BLaER1 treated with 17β-estradiol and CSF1 and Interleukin-3, amounts not matched to agents 10 nM and 100 nM (cell line): ENCODE results near the gene SBK1.
A peak's percentile ranks its signal among the peaks of the same experiment; 100 is the strongest.

ENCODE experiments used
- H3K27ac ChIP-seq, 11 experiments: shearing (Covaris generic); formaldehyde crosslinking; 2 replicates each; pipeline ENCODE4 v1.8.1; 2022
- H3K27me3 ChIP-seq, 11 experiments: shearing (Covaris generic); formaldehyde crosslinking; 2 replicates each; pipeline ENCODE4 v1.8.1; 2022
- H3K36me3 ChIP-seq, 11 experiments: shearing (Covaris generic); formaldehyde crosslinking; 2 replicates each; pipeline ENCODE4 v1.8.1; 2022
- H3K4me1 ChIP-seq, 10 experiments: shearing (Covaris generic); formaldehyde crosslinking; 2 replicates each; pipeline ENCODE4 v1.8.1; 2022
- H3K4me2 ChIP-seq, 11 experiments: shearing (Covaris generic); formaldehyde crosslinking; 2 replicates each; pipeline ENCODE4 v1.8.1; 2022
- H3K4me3 ChIP-seq, 10 experiments: shearing (Covaris generic); formaldehyde crosslinking; 2 replicates each; pipeline ENCODE4 v1.8.1; 2022
- H3K9ac ChIP-seq, 11 experiments: shearing (Covaris generic); formaldehyde crosslinking; 2 replicates each; pipeline ENCODE4 v1.8.1; 2022
- H3K9me3 ChIP-seq, 11 experiments: shearing (Covaris generic); formaldehyde crosslinking; replicated peaks in 1 of 11; 2 replicates each; pipeline ENCODE4 v1.8.1; 2022
- H4K20me1 ChIP-seq, 11 experiments: shearing (Covaris generic); formaldehyde crosslinking; 2 replicates each; pipeline ENCODE4 v1.8.1; 2022
- Cebpa-rat ChIP-seq, 11 experiments: shearing (Covaris generic); IDR thresholded peaks; 2 replicates each; pipeline ENCODE4 v1.8.1; 2022

Gene SBK1

DNA sequence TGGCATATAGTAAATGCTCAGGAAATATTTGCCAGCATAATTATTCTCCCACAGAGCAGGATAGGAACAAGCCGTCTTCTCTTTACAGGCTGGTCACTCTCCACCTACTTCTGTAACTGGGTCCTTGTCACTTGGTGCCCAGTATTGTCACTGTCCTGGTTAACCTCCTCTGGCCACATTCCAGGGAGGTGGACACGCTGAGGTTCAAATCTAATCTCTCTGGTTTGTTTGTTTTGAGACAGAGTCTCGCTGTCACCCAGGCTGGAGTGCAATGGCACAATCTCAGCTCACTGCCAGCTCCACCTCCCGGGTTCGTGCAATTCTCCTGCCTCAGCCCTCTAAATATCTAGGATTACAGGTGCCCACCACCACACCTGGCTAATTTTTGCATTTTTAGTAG is 15.6 kb downstream of the SBK1 start:
- Histone ChIP-seq H3K4me2 (no peak overlapping the region), H3K27me3 (no peaks in the 10 kb centered on the region), H3K36me3 (peaks cover 0 to 36% (median 22%) of the 10 kb centered on the region in 11 experiments; a peak in 15 of 22 replicates), H3K4me1 (peaks cover 41 to 52% (median 45%) of the 10 kb centered on the region in 10 experiments), H3K9me3 (no peaks in the 10 kb centered on the region), H3K9ac (peak overlapping the region in 1 of 11 experiments; percentile 26; a peak in 1 of 22 replicates), H4K20me1 (peaks cover 0 to 34% (median 13%) of the 10 kb centered on the region in 11 experiments; a peak in 14 of 22 replicates), H3K4me3 (no peak overlapping the region), H3K27ac (peak overlapping the region in 3 of 11 experiments; percentile 43 to 93 (median 88); a peak in 5 of 22 replicates)
- TF ChIP-seq Cebpa-rat (IDR thresholded peaks at IDR 0.05) = no peak

- Histone ChIP-seq H3K27me3 (no peaks in the 10 kb centered on the region), H3K9ac (peak overlapping the region in 9 of 11 experiments; percentile 70 to 80 (median 76); a peak in 18 of 22 replicates), H3K4me3 (peak overlapping the region in 1 of 10 experiments; percentile 2; a peak in 1 of 20 replicates), H3K9me3 (no peaks in the 10 kb centered on the region), H3K36me3 (peaks cover 0 to 27% (median 15%) of the 10 kb centered on the region in 11 experiments; a peak in 13 of 22 replicates), H4K20me1 (peaks cover 0 to 23% (median 4%) of the 10 kb centered on the region in 11 experiments; a peak in 9 of 22 replicates), H3K4me1 (peaks cover 49 to 59% (median 52%) of the 10 kb centered on the region in 10 experiments), H3K27ac (peak overlapping the region in 10 of 11 experiments; percentile 65 to 93 (median 88); a peak in 20 of 22 replicates), H3K4me2 (peak overlapping the region; percentile 80 to 89 (median 87))
- TF ChIP-seq Cebpa-rat (IDR thresholded peaks at IDR 0.05) = no peak
Measured at GRCh38 chr16:28308794-28309584, 16.7 kb downstream of the SBK1 start.

GRCh38 chr16:28309811-28310311 is 17.5 kb downstream of the SBK1 start:
- H3K27ac ChIP-seq = peak overlapping the region in 10 of 11 experiments; percentile 65 to 93 (median 88); a peak in 20 of 22 replicates
- peak overlapping the region; percentile 80 to 89 (median 87) for H3K4me2 ChIP-seq
- peak overlapping the region; percentile 1 to 80 (median 76); a peak in 21 of 22 replicates for H3K9ac ChIP-seq
- H3K27me3 ChIP-seq = no peaks in the 10 kb centered on the region
- H3K9me3 ChIP-seq = no peaks in the 10 kb centered on the region
- H4K20me1 ChIP-seq = peaks cover 0 to 22% (median 0%) of the 10 kb centered on the region in 11 experiments; a peak in 4 of 22 replicates
- peaks cover 0 to 24% (median 10%) of the 10 kb centered on the region in 11 experiments; a peak in 12 of 22 replicates for H3K36me3 ChIP-seq
- H3K4me1 ChIP-seq = peaks cover 49 to 59% (median 52%) of the 10 kb centered on the region in 10 experiments
- peak overlapping the region in 8 of 10 experiments; percentile 2 to 48 (median 18); a peak in 10 of 20 replicates for H3K4me3 ChIP-seq
- TF ChIP-seq Cebpa-rat (IDR thresholded peaks at IDR 0.05) = peak in 2 of 11 experiments; percentile 30 to 87; a peak in 2 of 22 replicates

- peaks cover 0 to 14% (median 0%) of the 10 kb centered on the region in 11 experiments; a peak in 2 of 22 replicates for H4K20me1 ChIP-seq
- H3K4me2 ChIP-seq = peak overlapping the region; percentile 80 to 89 (median 87)
- TF ChIP-seq Cebpa-rat (IDR thresholded peaks at IDR 0.05) = no peak
- H3K27ac ChIP-seq = peak overlapping the region in 10 of 11 experiments; percentile 65 to 93 (median 88); a peak in 19 of 22 replicates
- no peak overlapping the region for H3K4me3 ChIP-seq
- peak overlapping the region in 10 of 11 experiments; percentile 24 to 80 (median 76); a peak in 19 of 22 replicates for H3K9ac ChIP-seq
- peaks cover 0 to 15% (median 3%) of the 10 kb centered on the region in 11 experiments; a peak in 8 of 22 replicates for H3K36me3 ChIP-seq
- H3K4me1 ChIP-seq = peaks cover 49 to 63% (median 55%) of the 10 kb centered on the region in 10 experiments
- no peaks in the 10 kb centered on the region for H3K9me3 ChIP-seq
- no peaks in the 10 kb centered on the region for H3K27me3 ChIP-seq
Measured at GRCh38 chr16:28310796-28311195, 18.5 kb downstream of the SBK1 start.

DNA sequence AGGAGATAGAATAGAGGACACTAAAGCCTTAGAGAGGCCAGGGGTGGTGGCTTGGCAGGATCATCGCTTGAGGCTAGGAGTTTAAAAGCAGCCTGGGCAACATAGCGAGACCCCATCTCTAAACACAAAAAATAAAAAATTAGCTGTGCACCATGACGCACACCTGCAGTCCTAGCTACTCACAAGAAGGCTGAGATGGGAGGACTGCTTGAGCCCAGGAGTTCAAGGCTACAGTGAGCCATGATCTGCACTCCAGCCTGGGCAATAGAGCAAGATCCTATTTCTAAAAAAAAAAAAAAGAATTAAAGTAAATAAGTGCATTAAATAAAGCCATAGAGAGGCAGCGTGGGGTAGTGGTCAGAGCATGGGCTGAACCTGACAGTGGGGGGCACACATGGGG is 19.1 kb downstream of the SBK1 start:
- peaks cover 49 to 69% (median 60%) of the 10 kb centered on the region in 10 experiments for H3K4me1 ChIP-seq

DNA sequence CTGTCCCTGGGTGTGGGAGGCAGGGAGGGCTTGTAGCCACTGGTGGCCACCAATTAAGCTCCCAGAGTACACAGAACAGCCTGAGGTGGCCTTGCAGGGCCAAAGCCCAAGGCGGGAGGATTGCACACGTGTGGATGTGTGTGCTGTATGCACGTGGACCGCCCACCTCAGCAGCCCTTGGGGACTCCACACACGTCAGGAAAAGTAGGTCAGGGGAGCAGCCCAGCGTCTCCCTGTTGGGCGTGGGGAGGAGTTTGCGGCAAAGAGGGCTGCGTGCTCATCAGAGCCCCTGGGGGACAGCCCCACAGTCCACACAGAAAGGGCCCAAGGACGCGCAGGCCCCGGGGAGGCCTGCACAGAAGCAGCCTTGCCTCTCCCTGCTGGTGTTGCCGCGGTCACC is 19.6 kb downstream of the SBK1 start:
- H4K20me1 ChIP-seq = peaks cover 0 to 15% (median 0%) of the 10 kb centered on the region in 11 experiments; a peak in 3 of 22 replicates
- H3K9me3 ChIP-seq = no peaks in the 10 kb centered on the region
- H3K36me3 ChIP-seq = peaks cover 0 to 8% (median 0%) of the 10 kb centered on the region in 11 experiments; a peak in 4 of 22 replicates
- H3K4me3 ChIP-seq = peak overlapping the region in 2 of 10 experiments; percentile 14 to 31; a peak in 2 of 20 replicates
- peak overlapping the region in 9 of 11 experiments; percentile 39 to 93 (median 88); a peak in 17 of 22 replicates for H3K27ac ChIP-seq
- no peaks in the 10 kb centered on the region for H3K27me3 ChIP-seq
- no peak for TF ChIP-seq Cebpa-rat (IDR thresholded peaks at IDR 0.05)
- peaks cover 53 to 74% (median 65%) of the 10 kb centered on the region in 10 experiments for H3K4me1 ChIP-seq
- H3K9ac ChIP-seq = peak overlapping the region in 9 of 11 experiments; percentile 15 to 80 (median 76); a peak in 17 of 22 replicates
- peak overlapping the region; percentile 80 to 89 (median 87) for H3K4me2 ChIP-seq

More for the DNA sequence above, 19.1 kb downstream of the SBK1 start:
- H3K27ac ChIP-seq = peak overlapping the region in 9 of 11 experiments; percentile 83 to 93 (median 88); a peak in 18 of 22 replicates
- H4K20me1 ChIP-seq = peaks cover 0 to 14% (median 0%) of the 10 kb centered on the region in 11 experiments; a peak in 3 of 22 replicates
- peaks cover 0 to 9% (median 0%) of the 10 kb centered on the region in 11 experiments; a peak in 5 of 22 replicates for H3K36me3 ChIP-seq
- peak overlapping the region in 10 of 11 experiments; percentile 24 to 80 (median 76); a peak in 17 of 22 replicates for H3K9ac ChIP-seq
- H3K27me3 ChIP-seq = no peaks in the 10 kb centered on the region
- no peaks in the 10 kb centered on the region for H3K9me3 ChIP-seq
- peak overlapping the region; percentile 80 to 89 (median 87) for H3K4me2 ChIP-seq
- TF ChIP-seq Cebpa-rat (IDR thresholded peaks at IDR 0.05) = no peak
- no peak overlapping the region; a peak in 1 of 20 replicates for H3K4me3 ChIP-seq

DNA sequence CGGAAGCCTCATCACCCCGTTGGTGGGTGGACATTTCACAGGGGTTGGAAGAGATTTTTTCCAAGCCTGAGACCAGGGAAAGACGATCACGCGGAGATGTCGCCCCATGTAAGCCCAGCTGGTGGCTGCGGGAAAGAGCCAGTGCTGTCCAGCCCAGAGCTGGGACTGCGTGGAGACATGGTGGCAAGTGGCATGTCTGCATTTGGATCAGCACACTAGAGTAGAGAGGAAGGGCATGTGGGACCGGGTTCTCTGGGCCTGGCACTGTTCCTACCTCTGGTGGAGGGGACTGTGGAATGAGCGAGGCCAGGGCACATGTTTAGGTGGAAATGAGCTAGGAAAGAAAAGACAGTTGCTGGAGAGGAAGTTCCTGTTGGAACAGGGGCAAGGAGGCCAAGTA is 20.0 kb downstream of the SBK1 start:
- peak overlapping the region in 1 of 10 experiments; percentile 31; a peak in 1 of 20 replicates for H3K4me3 ChIP-seq
- peak overlapping the region in 10 of 11 experiments; percentile 15 to 80 (median 74); a peak in 17 of 22 replicates for H3K9ac ChIP-seq
- no peak for TF ChIP-seq Cebpa-rat (IDR thresholded peaks at IDR 0.05)
- H3K4me2 ChIP-seq = peak overlapping the region; percentile 80 to 89 (median 87)
- no peaks in the 10 kb centered on the region for H3K9me3 ChIP-seq
- peak overlapping the region in 9 of 11 experiments; percentile 39 to 93 (median 88); a peak in 18 of 22 replicates for H3K27ac ChIP-seq
- H3K4me1 ChIP-seq = peaks cover 54 to 77% (median 67%) of the 10 kb centered on the region in 10 experiments
- H3K36me3 ChIP-seq = peaks cover 0 to 9% (median 0%) of the 10 kb centered on the region in 11 experiments; a peak in 5 of 22 replicates
- no peaks in the 10 kb centered on the region for H3K27me3 ChIP-seq
- H4K20me1 ChIP-seq = peaks cover 0 to 17% (median 2%) of the 10 kb centered on the region in 11 experiments; a peak in 4 of 22 replicates

DNA sequence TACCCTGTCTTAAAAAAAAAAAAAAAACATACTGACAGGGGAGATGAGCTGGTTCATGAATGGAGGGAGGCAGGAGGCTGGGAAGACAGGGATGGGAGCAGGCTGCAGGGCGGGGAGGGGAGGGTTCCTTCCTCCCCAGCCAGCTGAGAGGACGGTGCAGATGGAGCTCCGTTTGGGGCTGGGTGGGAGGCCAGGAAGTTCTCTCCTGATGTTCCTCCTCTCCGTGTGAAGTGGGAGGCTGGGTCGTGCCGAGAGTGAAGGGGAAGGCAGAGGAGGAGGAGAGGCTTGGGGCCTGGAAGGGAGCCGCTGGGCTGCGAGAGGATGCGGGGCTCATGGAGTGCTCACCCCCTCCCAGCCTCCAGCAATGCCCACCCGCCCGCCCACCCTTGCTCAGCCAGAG is 21.3 kb downstream of the SBK1 start:
- no peak overlapping the region for H3K4me3 ChIP-seq
- no peaks in the 10 kb centered on the region for H3K9me3 ChIP-seq
- no peak overlapping the region for H3K9ac ChIP-seq
- H3K4me2 ChIP-seq = peak overlapping the region in 4 of 11 experiments; percentile 80 to 88 (median 87); a peak in 3 of 22 replicates
- no peak for TF ChIP-seq Cebpa-rat (IDR thresholded peaks at IDR 0.05)
- H3K27me3 ChIP-seq = no peaks in the 10 kb centered on the region
- peaks cover 54 to 70% (median 64%) of the 10 kb centered on the region in 10 experiments for H3K4me1 ChIP-seq
- peaks cover 0 to 21% (median 8%) of the 10 kb centered on the region in 11 experiments; a peak in 13 of 22 replicates for H3K36me3 ChIP-seq
- H4K20me1 ChIP-seq = peaks cover 0 to 28% (median 5%) of the 10 kb centered on the region in 11 experiments; a peak in 5 of 22 replicates
- peak overlapping the region in 1 of 11 experiments; percentile 93; a peak in 1 of 22 replicates for H3K27ac ChIP-seq
